ENCODE measurements around the gene FOXO4. TPM values are rescaled to one million over a fixed set of nuclear protein-coding genes. Genes with fewer than 3 reads are reported as not detected.

Gene FOXO4
- total and polyA plus RNA-seq, 4 donors, result 0.50 to 38.2 (median 4.0) TPM

DNA sequence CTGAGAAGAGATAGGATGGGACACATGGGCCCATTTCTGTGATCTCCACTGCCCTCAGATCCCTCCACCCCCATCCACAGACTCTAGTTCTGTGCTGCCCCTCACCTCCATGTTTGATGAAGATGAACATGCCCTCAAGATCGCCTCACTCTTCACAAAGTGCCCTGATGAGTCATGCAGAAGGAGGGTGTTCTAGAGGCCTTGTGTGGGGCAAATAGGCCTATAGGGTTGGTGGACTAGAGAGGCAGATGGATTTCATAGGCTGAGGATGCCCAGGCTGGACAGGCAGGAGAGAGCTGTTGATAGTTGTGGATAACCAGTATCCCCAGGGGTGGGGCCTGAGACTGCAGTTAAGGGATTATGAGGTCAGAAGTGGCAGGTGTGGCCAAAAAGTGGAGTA is 10.8 kb downstream of the FOXO4 start, which contains the start of gene CXorf65:
TSS of gene CXorf65 (minus strand) at position 314 of the 400 bp plus-strand sequence. CDS start at position 130, 184 bp downstream.
- Histone ChIP-seq H3K27ac (ENCODE audit: low read depth in 1 of 2, low read length in 2 of 2) (no peak within 1 kb of the TSS), H3K36me3 (ENCODE audit: control insufficient read depth in 4 of 4, insufficient read depth in 3 of 4, low read depth in 1 of 4, low read length in 3 of 4) (no peaks in the 10 kb centered on the region), H3K27me3 (ENCODE audit: control insufficient read depth in 4 of 4, insufficient read depth in 4 of 4, low read length in 3 of 4) (no peaks in the 10 kb centered on the region), H3K4me3 (ENCODE audit: low read depth in 1 of 3, low read length in 3 of 3) (no peak within 1 kb of the TSS), H3K9ac (ENCODE audit: low read depth in 1 of 2, low read length in 2 of 2) (no peak within 1 kb of the TSS), H3K4me1 (ENCODE audit: control insufficient read depth in 4 of 4, insufficient read depth in 4 of 4, low read length in 3 of 4) (no peaks in the 10 kb centered on the region), H3K9me3 (ENCODE audit: control insufficient read depth in 4 of 4, low read length in 3 of 4) (no peaks in the 10 kb centered on the region)
- WGBS, result 88% methylated on average over 1 of the region's 1 CpG
- DNase-seq (ENCODE audit: low spot score), result no peak
- TF ChIP-seq EGR1 (IDR thresholded peaks at IDR 0.05; ENCODE audit: low read depth in 2 of 2), result no peak
- TF ChIP-seq, protein P1, sequence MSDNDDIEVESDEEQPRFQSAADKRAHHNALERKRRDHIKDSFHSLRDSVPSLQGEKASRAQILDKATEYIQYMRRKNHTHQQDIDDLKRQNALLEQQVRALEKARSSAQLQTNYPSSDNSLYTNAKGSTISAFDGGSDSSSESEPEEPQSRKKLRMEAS (IDR thresholded peaks at IDR 0.05), result no peak
- TF ChIP-seq, protein P2, sequence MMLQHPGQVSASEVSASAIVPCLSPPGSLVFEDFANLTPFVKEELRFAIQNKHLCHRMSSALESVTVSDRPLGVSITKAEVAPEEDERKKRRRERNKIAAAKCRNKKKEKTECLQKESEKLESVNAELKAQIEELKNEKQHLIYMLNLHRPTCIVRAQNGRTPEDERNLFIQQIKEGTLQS (IDR thresholded peaks at IDR 0.05), result no peak
- no peak for TF ChIP-seq YY1 (IDR thresholded peaks at IDR 0.05)
- no peak for TF ChIP-seq SP1 (IDR thresholded peaks at IDR 0.05)
- no peak for TF ChIP-seq TAF1 (conservative IDR thresholded peaks at IDR 0.05)
- TF ChIP-seq HNF4G (IDR thresholded peaks at IDR 0.05), result no peak
- no peak for TF ChIP-seq FOXA1 (IDR thresholded peaks at IDR 0.05)
- TF ChIP-seq GABPA (IDR thresholded peaks at IDR 0.05 in 1 of 2, conservative IDR thresholded peaks at IDR 0.05 in 1 of 2), result no peak

DNA sequence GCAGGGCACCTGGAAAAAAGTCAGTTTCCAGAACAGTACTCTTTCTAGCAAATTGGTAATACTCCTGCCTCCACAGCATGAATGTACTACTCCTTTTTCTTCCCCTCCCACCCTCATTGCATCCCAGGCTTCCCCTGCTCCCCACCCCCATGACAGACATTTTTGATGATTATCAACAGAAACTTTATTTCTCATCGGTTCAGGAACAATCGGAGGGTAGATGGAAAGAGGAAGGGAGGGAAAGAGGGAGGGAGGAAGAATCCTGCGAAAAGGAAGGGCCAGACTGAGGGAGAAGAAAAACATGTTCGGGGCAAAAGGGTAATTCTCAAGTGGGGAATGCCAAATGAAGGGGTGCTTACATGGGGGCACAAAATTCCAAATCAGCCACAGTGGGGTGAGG is 11.6 kb downstream of the FOXO4 start:
- WGBS, result 61% methylated on average over 4 of the region's 4 CpGs
- Histone ChIP-seq H3K9me3 (ENCODE audit: control insufficient read depth in 4 of 4, low read length in 3 of 4) (no peaks in the 10 kb centered on the region), H3K27me3 (ENCODE audit: control insufficient read depth in 4 of 4, insufficient read depth in 4 of 4, low read length in 3 of 4) (no peaks in the 10 kb centered on the region), H3K4me3 (ENCODE audit: low read depth in 1 of 3, low read length in 3 of 3) (no peak overlapping the region), H3K9ac (ENCODE audit: low read depth in 1 of 2, low read length in 2 of 2) (no peak overlapping the region), H3K4me1 (ENCODE audit: control insufficient read depth in 4 of 4, insufficient read depth in 4 of 4, low read length in 3 of 4) (no peaks in the 10 kb centered on the region), H3K27ac (ENCODE audit: low read depth in 1 of 2, low read length in 2 of 2) (no peak overlapping the region), H3K36me3 (ENCODE audit: control insufficient read depth in 4 of 4, insufficient read depth in 3 of 4, low read depth in 1 of 4, low read length in 3 of 4) (no peaks in the 10 kb centered on the region)
- TF ChIP-seq TAF1 (conservative IDR thresholded peaks at IDR 0.05), result no peak
- DNase-seq (ENCODE audit: low spot score), result no peak

DNA sequence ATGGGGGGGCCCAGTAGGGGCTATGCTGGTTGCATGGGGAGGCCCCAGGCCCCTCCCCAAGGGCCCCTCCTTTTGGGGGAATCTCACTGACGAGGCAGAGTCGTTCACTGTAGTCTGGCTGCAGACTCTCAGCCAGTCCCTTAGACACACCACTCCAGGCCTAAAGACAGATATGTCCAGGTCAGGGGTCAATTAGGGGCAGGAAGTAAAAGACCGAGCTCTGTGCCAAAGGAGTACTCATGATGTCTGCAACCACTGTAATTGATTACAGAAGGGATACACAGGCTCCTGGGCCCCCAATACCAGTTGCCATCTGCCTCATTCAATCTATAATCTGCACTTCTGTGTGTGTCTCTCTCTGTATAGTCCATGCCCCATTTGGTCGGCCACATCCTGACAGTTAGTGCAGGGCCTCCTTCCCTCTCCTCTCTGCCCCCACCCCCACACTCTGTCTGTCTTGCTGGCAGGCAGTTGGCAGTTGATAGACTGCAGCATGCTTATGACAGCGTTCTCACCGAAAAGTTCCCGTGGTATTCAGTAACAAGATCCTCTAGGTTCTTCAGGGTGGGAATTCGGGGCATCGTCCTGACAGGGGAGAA is 12.2 kb downstream of the FOXO4 start:
- no peak overlapping the region for H3K27ac ChIP-seq (ENCODE audit: low read depth in 1 of 2, low read length in 2 of 2)
- H3K9ac ChIP-seq (ENCODE audit: low read depth in 1 of 2, low read length in 2 of 2), result no peak overlapping the region
- H3K4me1 ChIP-seq (ENCODE audit: control insufficient read depth in 4 of 4, insufficient read depth in 4 of 4, low read length in 3 of 4), result no peaks in the 10 kb centered on the region
- WGBS, result 52% methylated on average over 9 of the region's 9 CpGs
- TF ChIP-seq, protein P1 (IDR thresholded peaks at IDR 0.05), result no peak
- TF ChIP-seq RXRA (IDR thresholded peaks at IDR 0.05) (no peak), FOXA2 (IDR thresholded peaks at IDR 0.05) (no peak)
- H3K4me3 ChIP-seq (ENCODE audit: low read depth in 1 of 3, low read length in 3 of 3), result no peak overlapping the region
- H3K36me3 ChIP-seq (ENCODE audit: control insufficient read depth in 4 of 4, insufficient read depth in 3 of 4, low read depth in 1 of 4, low read length in 3 of 4), result no peaks in the 10 kb centered on the region
- DNase-seq (ENCODE audit: low spot score), result no peak
- no peaks in the 10 kb centered on the region for H3K27me3 ChIP-seq (ENCODE audit: control insufficient read depth in 4 of 4, insufficient read depth in 4 of 4, low read length in 3 of 4)
- no peaks in the 10 kb centered on the region for H3K9me3 ChIP-seq (ENCODE audit: control insufficient read depth in 4 of 4, low read length in 3 of 4)

DNA sequence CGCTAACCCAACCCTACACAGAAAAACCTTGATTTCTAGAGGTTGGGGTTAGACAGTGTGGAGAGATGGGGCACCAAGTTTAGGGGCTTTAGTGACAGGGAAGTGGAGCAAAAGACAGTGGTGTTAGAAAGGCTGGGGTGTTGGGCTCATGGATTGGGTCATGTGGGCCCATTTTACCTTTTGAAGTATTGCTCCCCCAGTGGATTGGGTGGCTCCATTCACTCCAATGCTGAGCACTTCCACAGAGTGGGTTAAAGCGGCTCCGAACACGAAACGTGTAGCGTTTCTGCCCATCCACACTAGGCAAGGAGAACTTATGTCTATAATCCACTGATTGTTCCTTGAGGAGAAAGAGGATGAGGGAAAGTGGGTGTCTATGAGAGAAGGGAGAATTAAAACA is 13.4 kb downstream of the FOXO4 start:
- Histone ChIP-seq H3K4me3 (ENCODE audit: low read depth in 1 of 3, low read length in 3 of 3) (no peak overlapping the region), H3K27ac (ENCODE audit: low read depth in 1 of 2, low read length in 2 of 2) (no peak overlapping the region), H3K4me1 (ENCODE audit: control insufficient read depth in 4 of 4, insufficient read depth in 4 of 4, low read length in 3 of 4) (no peaks in the 10 kb centered on the region)
- TF ChIP-seq, protein P2 (IDR thresholded peaks at IDR 0.05), result no peak
- TF ChIP-seq HNF4A (conservative IDR thresholded peaks at IDR 0.05) (no peak), HNF4G (IDR thresholded peaks at IDR 0.05) (no peak), JUND (IDR thresholded peaks at IDR 0.05) (no peak), TAF1 (conservative IDR thresholded peaks at IDR 0.05) (no peak), EGR1 (IDR thresholded peaks at IDR 0.05; ENCODE audit: low read depth in 2 of 2) (no peak), GABPA (IDR thresholded peaks at IDR 0.05 in 1 of 2, conservative IDR thresholded peaks at IDR 0.05 in 1 of 2) (no peak)
- TF ChIP-seq, protein P3, sequence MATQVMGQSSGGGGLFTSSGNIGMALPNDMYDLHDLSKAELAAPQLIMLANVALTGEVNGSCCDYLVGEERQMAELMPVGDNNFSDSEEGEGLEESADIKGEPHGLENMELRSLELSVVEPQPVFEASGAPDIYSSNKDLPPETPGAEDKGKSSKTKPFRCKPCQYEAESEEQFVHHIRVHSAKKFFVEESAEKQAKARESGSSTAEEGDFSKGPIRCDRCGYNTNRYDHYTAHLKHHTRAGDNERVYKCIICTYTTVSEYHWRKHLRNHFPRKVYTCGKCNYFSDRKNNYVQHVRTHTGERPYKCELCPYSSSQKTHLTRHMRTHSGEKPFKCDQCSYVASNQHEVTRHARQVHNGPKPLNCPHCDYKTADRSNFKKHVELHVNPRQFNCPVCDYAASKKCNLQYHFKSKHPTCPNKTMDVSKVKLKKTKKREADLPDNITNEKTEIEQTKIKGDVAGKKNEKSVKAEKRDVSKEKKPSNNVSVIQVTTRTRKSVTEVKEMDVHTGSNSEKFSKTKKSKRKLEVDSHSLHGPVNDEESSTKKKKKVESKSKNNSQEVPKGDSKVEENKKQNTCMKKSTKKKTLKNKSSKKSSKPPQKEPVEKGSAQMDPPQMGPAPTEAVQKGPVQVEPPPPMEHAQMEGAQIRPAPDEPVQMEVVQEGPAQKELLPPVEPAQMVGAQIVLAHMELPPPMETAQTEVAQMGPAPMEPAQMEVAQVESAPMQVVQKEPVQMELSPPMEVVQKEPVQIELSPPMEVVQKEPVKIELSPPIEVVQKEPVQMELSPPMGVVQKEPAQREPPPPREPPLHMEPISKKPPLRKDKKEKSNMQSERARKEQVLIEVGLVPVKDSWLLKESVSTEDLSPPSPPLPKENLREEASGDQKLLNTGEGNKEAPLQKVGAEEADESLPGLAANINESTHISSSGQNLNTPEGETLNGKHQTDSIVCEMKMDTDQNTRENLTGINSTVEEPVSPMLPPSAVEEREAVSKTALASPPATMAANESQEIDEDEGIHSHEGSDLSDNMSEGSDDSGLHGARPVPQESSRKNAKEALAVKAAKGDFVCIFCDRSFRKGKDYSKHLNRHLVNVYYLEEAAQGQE (IDR thresholded peaks at IDR 0.05), result no peak
- TF ChIP-seq, protein P1 (IDR thresholded peaks at IDR 0.05), result no peak
- TF ChIP-seq, protein P4, sequence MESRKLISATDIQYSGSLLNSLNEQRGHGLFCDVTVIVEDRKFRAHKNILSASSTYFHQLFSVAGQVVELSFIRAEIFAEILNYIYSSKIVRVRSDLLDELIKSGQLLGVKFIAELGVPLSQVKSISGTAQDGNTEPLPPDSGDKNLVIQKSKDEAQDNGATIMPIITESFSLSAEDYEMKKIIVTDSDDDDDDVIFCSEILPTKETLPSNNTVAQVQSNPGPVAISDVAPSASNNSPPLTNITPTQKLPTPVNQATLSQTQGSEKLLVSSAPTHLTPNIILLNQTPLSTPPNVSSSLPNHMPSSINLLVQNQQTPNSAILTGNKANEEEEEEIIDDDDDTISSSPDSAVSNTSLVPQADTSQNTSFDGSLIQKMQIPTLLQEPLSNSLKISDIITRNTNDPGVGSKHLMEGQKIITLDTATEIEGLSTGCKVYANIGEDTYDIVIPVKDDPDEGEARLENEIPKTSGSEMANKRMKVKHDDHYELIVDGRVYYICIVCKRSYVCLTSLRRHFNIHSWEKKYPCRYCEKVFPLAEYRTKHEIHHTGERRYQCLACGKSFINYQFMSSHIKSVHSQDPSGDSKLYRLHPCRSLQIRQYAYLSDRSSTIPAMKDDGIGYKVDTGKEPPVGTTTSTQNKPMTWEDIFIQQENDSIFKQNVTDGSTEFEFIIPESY (IDR thresholded peaks at IDR 0.05), result no peak

More for the DNA sequence above, 13.4 kb downstream of the FOXO4 start:
- no peaks in the 10 kb centered on the region for H3K9me3 ChIP-seq (ENCODE audit: control insufficient read depth in 4 of 4, low read length in 3 of 4)
- no peaks in the 10 kb centered on the region for H3K27me3 ChIP-seq (ENCODE audit: control insufficient read depth in 4 of 4, insufficient read depth in 4 of 4, low read length in 3 of 4)
- 91% methylated on average over 6 of the region's 6 CpGs for WGBS
- no peaks in the 10 kb centered on the region for H3K36me3 ChIP-seq (ENCODE audit: control insufficient read depth in 4 of 4, insufficient read depth in 3 of 4, low read depth in 1 of 4, low read length in 3 of 4)
- DNase-seq (ENCODE audit: low spot score), result no peak
- no peak overlapping the region for H3K9ac ChIP-seq (ENCODE audit: low read depth in 1 of 2, low read length in 2 of 2)
